ENCODE results near the gene ABL1.

The ABL1 gene

DNA sequence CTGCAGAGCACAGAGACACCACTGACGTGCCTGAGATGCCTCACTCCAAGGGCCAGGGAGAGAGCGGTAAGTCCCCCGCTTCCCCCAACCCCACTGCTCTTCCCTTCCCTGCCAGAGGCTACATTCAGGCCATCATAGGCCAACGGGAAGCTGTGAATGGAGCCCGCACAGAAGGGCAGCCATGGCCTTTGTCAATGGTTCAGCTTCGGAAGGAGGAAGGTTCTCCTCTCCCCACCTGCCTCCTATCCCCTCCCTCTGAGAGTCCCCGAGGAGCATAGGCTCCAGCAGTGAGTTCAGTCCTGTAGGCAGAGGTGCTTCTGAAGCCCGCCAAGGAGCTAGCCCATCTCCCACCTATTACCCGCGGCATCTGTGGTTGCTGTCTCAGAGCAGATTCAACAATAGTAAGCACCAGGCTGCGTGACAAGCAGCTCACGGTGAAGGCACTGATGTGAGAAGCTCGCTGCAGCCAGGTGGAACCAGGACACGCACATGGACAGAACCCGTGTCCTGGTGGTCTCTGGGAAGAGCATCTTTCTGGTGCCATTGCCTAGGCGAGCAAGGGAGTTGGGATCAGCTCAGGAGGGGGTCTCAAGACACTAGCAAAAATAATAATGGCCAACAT, 45.7 kb downstream of the ABL1 start:
- no peaks in the 10 kb centered on the region for H3F3A ChIP-seq (ENCODE audit: insufficient read depth, low read length)
- H3K9me2 ChIP-seq (replicated peaks; ENCODE audit: insufficient read depth, low read length): no peaks in the 10 kb centered on the region
- H3K79me2 ChIP-seq (ENCODE audit: low read length): no peaks in the 10 kb centered on the region
- no peak for DNase-seq
- H3K4me2 ChIP-seq (ENCODE audit: low read depth, low read length): no peak overlapping the region
- H3K9me3 ChIP-seq (replicated peaks; ENCODE audit: insufficient read depth, low read length): no peaks in the 10 kb centered on the region
- H3K9ac ChIP-seq (ENCODE audit: low read length): no peak overlapping the region
- TF ChIP-seq EZH2phosphoT487 (IDR thresholded peaks at IDR 0.05; ENCODE audit: low read length) (no peak), EZH2 (optimal IDR thresholded peaks at IDR 0.05; ENCODE audit: low read depth, low read length) (no peak)
- TF ChIP-seq, protein P1, sequence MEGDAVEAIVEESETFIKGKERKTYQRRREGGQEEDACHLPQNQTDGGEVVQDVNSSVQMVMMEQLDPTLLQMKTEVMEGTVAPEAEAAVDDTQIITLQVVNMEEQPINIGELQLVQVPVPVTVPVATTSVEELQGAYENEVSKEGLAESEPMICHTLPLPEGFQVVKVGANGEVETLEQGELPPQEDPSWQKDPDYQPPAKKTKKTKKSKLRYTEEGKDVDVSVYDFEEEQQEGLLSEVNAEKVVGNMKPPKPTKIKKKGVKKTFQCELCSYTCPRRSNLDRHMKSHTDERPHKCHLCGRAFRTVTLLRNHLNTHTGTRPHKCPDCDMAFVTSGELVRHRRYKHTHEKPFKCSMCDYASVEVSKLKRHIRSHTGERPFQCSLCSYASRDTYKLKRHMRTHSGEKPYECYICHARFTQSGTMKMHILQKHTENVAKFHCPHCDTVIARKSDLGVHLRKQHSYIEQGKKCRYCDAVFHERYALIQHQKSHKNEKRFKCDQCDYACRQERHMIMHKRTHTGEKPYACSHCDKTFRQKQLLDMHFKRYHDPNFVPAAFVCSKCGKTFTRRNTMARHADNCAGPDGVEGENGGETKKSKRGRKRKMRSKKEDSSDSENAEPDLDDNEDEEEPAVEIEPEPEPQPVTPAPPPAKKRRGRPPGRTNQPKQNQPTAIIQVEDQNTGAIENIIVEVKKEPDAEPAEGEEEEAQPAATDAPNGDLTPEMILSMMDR (IDR thresholded peaks at IDR 0.05; ENCODE audit: low read length): no peak
- H3K36me3 ChIP-seq (replicated peaks; ENCODE audit: insufficient read depth, low read length): no peaks in the 10 kb centered on the region
- no peak overlapping the region for H3K4me3 ChIP-seq (ENCODE audit: low read length)
- H3K27ac ChIP-seq (ENCODE audit: low read length): no peak overlapping the region
- no peak overlapping the region for H2AFZ ChIP-seq (ENCODE audit: low read length)
- H4K20me1 ChIP-seq (ENCODE audit: insufficient read depth, low read length): no peaks in the 10 kb centered on the region
- no peaks in the 10 kb centered on the region for H3K27me3 ChIP-seq (replicated peaks; ENCODE audit: insufficient read depth, low read length)
- no peaks in the 10 kb centered on the region for H3K4me1 ChIP-seq (ENCODE audit: low read length)

DNA sequence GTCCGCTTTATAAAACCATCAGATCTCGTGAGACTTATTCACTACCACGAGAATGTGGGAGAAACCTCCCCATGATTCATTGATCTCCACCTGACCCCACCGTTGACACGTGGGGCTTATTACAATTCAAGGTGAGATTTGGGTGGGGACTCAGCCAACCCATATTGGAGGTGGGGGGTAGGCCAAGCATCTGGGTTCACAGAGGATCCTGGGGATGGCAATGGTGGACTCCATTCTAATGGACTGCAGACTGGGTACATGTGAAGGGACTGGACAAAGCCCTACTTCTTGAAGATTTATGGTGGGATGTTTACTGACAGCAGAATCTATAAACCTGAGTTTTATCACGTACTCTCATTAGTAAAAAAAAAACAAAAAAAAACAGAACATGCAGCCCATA, 46.5 kb downstream of the ABL1 start:
- TF ChIP-seq EZH2 (optimal IDR thresholded peaks at IDR 0.05; ENCODE audit: low read depth, low read length): no peak
- TF ChIP-seq EZH2phosphoT487 (IDR thresholded peaks at IDR 0.05; ENCODE audit: low read length): no peak
- TF ChIP-seq, protein P1 (IDR thresholded peaks at IDR 0.05; ENCODE audit: low read length): no peak
- Histone ChIP-seq H3K9ac (ENCODE audit: low read length) (no peak overlapping the region), H2AFZ (ENCODE audit: low read length) (no peak overlapping the region), H3K9me3 (replicated peaks; ENCODE audit: insufficient read depth, low read length) (no peaks in the 10 kb centered on the region), H3K4me2 (ENCODE audit: low read depth, low read length) (no peak overlapping the region), H3K4me3 (ENCODE audit: low read length) (no peak overlapping the region), H3K79me2 (ENCODE audit: low read length) (no peaks in the 10 kb centered on the region), H3K36me3 (replicated peaks; ENCODE audit: insufficient read depth, low read length) (no peaks in the 10 kb centered on the region), H3K4me1 (ENCODE audit: low read length) (no peaks in the 10 kb centered on the region), H4K20me1 (ENCODE audit: insufficient read depth, low read length) (no peaks in the 10 kb centered on the region), H3K27me3 (replicated peaks; ENCODE audit: insufficient read depth, low read length) (no peaks in the 10 kb centered on the region), H3K27ac (ENCODE audit: low read length) (no peak overlapping the region), H3K9me2 (replicated peaks; ENCODE audit: insufficient read depth, low read length) (no peaks in the 10 kb centered on the region), H3F3A (ENCODE audit: insufficient read depth, low read length) (no peaks in the 10 kb centered on the region)
- no peak for DNase-seq

DNA sequence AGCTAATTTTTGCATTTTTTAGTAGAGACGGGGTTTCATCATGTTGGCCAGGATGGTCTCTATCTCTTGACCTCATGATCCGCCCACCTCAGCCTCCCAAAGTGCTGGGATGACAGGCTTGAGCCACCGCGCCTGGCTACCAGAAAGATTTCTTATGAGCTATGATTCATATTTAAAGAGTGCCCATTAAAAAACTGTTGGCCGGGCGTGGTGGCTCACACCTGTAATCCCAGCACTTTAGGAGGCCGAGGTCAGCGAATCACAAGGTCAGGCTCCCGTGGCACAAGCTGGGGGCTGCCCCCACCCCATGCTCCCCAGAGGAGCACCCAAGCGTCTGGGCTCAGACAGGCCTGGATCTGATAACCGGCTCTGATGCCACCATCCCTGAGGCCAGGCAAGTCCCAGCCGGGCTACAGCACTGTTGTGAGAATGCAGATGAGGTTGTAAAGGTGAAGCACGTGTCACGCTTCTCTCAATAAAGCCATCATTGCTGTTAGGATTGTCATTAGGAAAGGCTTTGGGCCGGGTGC, 47.7 kb downstream of the ABL1 start:
- no peak overlapping the region for H2AFZ ChIP-seq (ENCODE audit: low read length)
- no peak overlapping the region for H3K4me3 ChIP-seq (ENCODE audit: low read length)
- no peaks in the 10 kb centered on the region for H4K20me1 ChIP-seq (ENCODE audit: insufficient read depth, low read length)
- no peaks in the 10 kb centered on the region for H3K9me2 ChIP-seq (replicated peaks; ENCODE audit: insufficient read depth, low read length)
- H3K9ac ChIP-seq (ENCODE audit: low read length): no peak overlapping the region
- no peaks in the 10 kb centered on the region for H3K27me3 ChIP-seq (replicated peaks; ENCODE audit: insufficient read depth, low read length)
- no peak overlapping the region for H3K4me2 ChIP-seq (ENCODE audit: low read depth, low read length)
- no peaks in the 10 kb centered on the region for H3K4me1 ChIP-seq (ENCODE audit: low read length)
- no peaks in the 10 kb centered on the region for H3F3A ChIP-seq (ENCODE audit: insufficient read depth, low read length)
- no peaks in the 10 kb centered on the region for H3K9me3 ChIP-seq (replicated peaks; ENCODE audit: insufficient read depth, low read length)
- H3K79me2 ChIP-seq (ENCODE audit: low read length): no peaks in the 10 kb centered on the region
- no peak overlapping the region for H3K27ac ChIP-seq (ENCODE audit: low read length)
- DNase-seq: no peak
- TF ChIP-seq EZH2phosphoT487 (IDR thresholded peaks at IDR 0.05; ENCODE audit: low read length) (no peak), EZH2 (optimal IDR thresholded peaks at IDR 0.05; ENCODE audit: low read depth, low read length) (no peak)
- TF ChIP-seq, protein P1 (IDR thresholded peaks at IDR 0.05; ENCODE audit: low read length): no peak
- H3K36me3 ChIP-seq (replicated peaks; ENCODE audit: insufficient read depth, low read length): no peaks in the 10 kb centered on the region
